ENCODE measurements around the gene ZNF286A.
"Not testable (repeated sequence)": the region's sequence is repeated elsewhere in the genome, so short reads cannot be mapped to it uniquely, and the experiment has no call there.

The ZNF286A gene

GRCh38 chr17:15704239-15704638, 4.7 kb downstream of the ZNF286A start:
- not testable (repeated sequence) for DNase-seq

GRCh38 chr17:15704813-15705212, 5.3 kb downstream of the ZNF286A start:
- DNase-seq: not testable (repeated sequence)

DNA sequence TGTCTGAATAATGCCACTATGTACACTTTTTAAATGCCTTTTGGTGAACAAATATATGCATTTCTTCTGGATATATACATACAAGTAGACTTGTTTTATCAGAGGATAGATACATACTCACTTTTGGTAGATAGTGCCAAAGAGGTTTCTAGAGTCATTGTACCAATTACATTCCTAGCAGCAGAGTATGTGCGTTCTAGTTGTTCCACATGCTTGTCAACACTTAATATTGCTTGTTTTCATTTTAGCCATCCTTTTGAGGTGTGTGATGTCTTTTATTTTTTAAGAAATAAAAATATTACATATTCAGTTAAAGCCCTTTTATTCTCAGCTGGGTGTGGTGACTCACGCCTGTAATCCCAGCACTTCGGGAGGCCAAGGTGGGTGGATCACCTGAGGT, 9.3 kb downstream of the ZNF286A start:
- DNase-seq: not testable (repeated sequence)

- peak in 1 of 3 donors; percentile 1 for DNase-seq
Observed at GRCh38 chr17:15716601-15717563, 17.3 kb downstream of the ZNF286A start.

GRCh38 chr17:15730535-15730934, 31.0 kb downstream of the ZNF286A start:
- DNase-seq: not testable (repeated sequence)

GRCh38 chr17:15731900-15732299, 32.3 kb downstream of the ZNF286A start, which contains the start of gene TBC1D26:
TBC1D26 (plus strand) TSS chr17:15732283; CDS start chr17:15735349, 3,066 bp downstream.
- DNase-seq: not testable (repeated sequence)

- not testable (repeated sequence) for DNase-seq
Observed at GRCh38 chr17:15733174-15733789, 33.7 kb downstream of the ZNF286A start.

DNA sequence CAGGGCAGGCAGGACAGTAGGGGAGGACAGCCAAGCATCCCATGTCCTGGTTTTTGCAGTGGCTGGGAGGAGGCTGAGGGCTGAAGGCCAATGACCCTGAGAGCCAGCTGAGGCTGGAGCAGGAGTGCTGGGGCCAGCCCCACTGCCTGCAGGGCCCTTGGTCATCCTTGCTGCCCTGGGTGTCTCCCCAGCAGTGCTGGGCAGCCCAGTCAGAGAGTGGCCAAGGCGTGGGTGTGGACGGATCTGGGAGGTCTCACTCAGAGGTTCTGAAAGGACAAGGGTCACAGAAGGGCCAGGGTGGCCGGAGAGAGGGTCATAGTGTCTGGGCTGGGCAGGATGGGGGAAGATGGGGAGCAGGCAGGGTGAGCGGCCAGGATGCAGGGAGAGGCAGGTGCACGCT, 37.0 kb downstream of the ZNF286A start:
- not testable (repeated sequence) for DNase-seq

- no peak for DNase-seq
Observed at GRCh38 chr17:15738066-15738465, 38.5 kb downstream of the ZNF286A start.

GRCh38 chr17:15739259-15739658, 39.7 kb downstream of the ZNF286A start:
- DNase-seq: not testable (repeated sequence)

DNA sequence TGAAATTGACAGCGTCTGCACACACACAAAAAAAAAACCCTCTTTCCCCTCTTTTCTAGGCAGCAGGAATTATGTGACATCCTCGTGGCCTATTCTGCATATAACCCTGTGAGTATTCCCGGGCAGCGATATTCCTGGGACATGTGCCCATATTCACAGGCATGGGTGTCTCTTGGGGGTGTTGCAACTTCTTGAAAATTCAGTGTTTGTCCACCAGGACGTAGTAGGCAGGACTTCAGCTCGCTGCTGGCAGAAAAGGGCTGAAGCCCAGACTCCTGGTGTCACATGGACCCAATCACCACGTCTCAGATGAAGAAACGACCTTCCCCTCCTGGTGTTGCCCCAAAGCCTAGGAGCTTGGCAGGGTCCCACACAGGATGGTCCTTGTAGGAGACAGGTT, 40.5 kb downstream of the ZNF286A start:
- not testable (repeated sequence) for DNase-seq

DNA sequence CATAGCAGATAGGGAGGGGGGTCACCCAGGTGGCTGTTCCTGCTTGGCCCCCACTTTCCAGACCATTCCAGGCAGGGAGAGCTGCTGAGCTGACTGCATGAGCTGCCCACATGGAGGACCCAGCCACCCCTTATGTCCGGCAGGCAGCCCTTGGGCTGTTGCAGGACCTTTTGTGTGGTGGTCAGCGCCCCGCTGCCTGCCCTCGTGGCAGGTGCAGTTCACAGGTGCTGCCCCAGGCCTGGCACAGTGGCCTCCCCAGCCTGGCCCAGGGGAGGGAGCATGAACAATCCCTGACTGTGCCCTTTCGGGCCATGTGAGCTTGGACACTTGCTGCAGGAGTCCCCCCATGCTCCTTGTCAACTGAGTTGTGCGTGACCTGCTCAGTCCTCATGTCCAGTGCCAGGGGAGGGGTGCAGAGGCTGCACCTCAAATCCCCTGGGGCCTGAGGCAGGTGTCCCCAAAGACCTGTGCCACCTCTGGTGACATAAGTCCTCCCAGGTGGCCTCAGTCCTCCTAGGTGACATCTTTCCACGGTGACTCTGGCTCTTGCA, 41.1 kb downstream of the ZNF286A start:
- no peak for DNase-seq

DNA sequence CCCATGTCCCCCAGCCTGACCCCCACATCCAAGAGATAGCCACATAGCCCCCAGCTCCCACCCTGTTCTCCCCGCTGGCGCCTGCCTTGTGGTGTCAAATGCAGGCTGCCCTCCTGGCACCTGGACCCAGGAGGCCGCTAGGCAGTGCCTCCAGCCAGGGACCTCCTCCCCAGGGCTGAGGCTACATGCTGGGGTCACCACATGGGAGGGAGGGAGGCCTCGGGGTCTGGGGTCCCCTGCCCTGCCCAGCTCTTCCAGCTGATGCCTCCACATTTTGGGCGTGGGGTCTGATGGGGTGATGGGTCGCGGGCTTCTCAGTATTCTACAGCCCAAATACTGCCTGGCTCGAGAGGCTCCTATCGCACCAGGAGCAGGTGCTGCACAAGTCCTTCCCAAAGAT, 42.1 kb downstream of the ZNF286A start:
- DNase-seq: no peak

GRCh38 chr17:15742051-15742795, 42.7 kb downstream of the ZNF286A start:
- no peak for DNase-seq

DNA sequence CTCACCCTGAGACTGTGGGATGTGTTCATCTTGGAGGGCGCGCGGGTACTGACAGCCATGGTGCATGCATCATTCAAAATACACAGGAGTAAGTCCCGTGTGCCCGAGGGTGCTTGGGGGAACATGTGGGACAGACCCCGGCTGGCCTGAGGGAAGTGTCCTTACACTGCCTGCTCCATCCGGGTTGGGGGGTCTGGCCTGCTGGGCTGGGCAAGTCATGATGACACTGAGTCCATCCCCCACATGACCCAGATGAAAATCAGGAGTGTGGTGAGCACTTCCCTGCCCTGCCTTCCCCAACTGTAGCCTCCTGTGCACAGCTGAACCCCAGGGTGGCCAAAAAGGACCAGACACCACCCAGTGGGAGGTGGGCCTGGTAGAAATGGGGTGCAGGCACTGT, 43.4 kb downstream of the ZNF286A start:
- no peak for DNase-seq

DNA sequence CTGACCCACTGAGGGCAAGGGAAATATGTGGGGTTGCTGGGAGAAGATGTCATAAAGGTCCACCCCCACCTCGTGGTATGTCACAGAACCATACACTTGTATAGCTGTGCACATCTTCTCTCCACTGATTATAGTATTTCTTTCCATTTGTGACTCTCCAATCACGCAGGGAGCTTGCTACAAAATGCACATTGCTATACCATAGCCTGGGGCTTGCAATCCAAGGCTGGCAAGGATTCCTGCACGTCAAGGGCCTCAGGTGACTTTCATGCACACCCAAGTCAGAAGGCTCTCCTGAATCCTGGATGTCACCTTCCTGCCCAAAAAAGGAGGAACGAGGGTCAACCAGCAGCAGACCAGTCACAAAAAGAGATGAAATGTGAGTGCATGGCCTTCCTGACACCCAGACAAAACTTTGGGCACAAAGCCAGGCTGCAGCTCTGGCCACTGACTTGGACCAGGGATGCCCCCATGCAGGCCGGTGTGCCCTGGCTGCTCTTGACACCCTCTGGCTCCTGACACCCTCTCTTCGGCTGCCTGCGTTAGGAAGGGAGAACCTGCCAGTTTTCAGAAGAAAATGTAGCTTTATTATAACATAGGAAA, 44.6 kb downstream of the ZNF286A start:
- no peak for DNase-seq

GRCh38 chr17:15744885-15745284, 45.3 kb downstream of the ZNF286A start:
- no peak for DNase-seq

DNA sequence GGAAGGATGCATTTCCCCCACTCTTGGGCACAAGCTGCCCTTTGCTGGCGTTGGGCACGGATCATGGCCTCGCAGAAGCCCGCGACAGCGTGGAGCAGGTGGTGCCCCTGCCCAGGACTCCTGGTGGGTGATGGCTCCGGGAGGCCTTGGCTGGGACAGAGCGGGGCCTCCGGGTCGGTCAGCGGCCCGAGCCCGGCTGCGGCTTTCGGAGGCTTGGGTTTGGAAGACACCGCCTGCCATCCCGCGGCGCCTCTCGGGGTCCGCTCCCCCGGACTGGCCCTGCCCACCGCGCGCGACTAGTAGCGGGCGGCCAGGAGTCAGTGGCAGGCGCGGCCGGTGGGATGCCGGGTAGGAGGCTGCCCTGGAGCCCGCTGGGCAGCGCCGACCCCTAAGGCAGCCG, 49.9 kb downstream of the ZNF286A start:
- DNase-seq: not testable (repeated sequence)

DNA sequence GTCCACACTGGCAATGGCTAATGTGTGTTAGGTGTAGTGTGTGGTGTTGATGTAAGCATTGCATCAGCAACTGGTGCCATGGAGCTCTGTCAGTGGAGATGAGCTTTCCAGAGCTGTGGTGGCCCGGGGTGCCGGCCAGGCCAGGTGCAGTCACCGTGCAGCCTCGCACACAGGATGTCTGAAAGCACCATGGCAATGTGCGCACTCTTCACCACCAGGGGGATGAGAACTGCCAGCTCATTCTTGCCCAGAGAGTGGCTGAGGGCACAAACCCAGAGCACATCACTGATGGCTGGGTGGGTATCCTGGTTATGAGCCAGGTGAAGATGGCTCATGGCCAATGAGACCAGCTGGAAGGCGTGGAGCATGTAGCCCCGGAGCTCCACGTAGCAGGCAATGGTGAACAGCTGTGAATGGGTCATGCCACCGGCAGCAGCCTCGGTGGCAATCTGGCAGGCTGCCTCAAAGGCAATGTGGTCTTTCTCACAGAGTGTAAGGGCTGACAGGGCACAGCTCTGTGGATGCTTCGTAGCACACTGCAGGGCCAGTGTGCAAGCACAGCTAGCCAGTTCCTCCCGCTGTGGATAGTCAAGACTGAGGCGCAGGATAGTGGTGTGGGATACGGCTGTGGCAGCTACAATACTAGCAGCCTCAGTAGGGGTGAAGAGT, 69.4 kb downstream of the ZNF286A start:
- not testable (repeated sequence) for DNase-seq

Data from suppressor macrophage treated with lipopolysaccharide for 1 hour (primary cell).